Progenitor cell of endocrine pancreas (in vitro differentiated cells): ENCODE measurements around the gene C20orf144. TPM values are rescaled to one million over a fixed set of nuclear protein-coding genes. Genes with fewer than 3 reads are reported as not detected.

ENCODE experiments used
- DNase-seq: peaks from one replicate; pipeline ENCODE4 v3.0.0; 2021; ENCODE audit warnings: low spot score; ENCODE audit not compliant: unreplicated experiment
- H3K27ac Mint-ChIP-seq: 2 replicates; pipeline ENCODE4 v1.8.0; 2021; ENCODE audit warnings: mild to moderate bottlenecking, moderate library complexity, mixed read lengths
- H3K27me3 Mint-ChIP-seq: 2 replicates; pipeline ENCODE4 v1.8.0; 2021; ENCODE audit warnings: mixed read lengths
- H3K36me3 Mint-ChIP-seq: 2 replicates; pipeline ENCODE4 v1.8.0; 2022; ENCODE audit warnings: mixed read lengths; ENCODE audit not compliant: insufficient read depth
- H3K4me1 Mint-ChIP-seq: 2 replicates; pipeline ENCODE4 v1.8.0; 2021; ENCODE audit warnings: low read depth, mixed read lengths
- H3K4me3 Mint-ChIP-seq: 2 replicates; pipeline ENCODE4 v1.8.0; 2021; ENCODE audit warnings: low read depth, mild to moderate bottlenecking, moderate library complexity, mixed read lengths
- H3K9me3 Mint-ChIP-seq: 2 replicates; pipeline ENCODE4 v1.8.0; 2021; ENCODE audit warnings: low read depth, mixed read lengths
- total RNA-seq: library from RNA; stranded (reverse); gene quantifications from 2 replicates; pipeline ENCODE4 v1.2.1, GENCODE V29; 2021
- TF ChIP-seq, protein P1 (sequence below): fragments of 200-600 bp; sonication (generic); IDR thresholded peaks from one replicate; pipeline ENCODE4 v1.5.0; 2021; ENCODE audit warnings: antibody characterized with exemption, mild to moderate bottlenecking; ENCODE audit not compliant: unreplicated experiment

C20orf144 gene
- total RNA-seq, 1 donor from 2014 or later = not detected

DNA sequence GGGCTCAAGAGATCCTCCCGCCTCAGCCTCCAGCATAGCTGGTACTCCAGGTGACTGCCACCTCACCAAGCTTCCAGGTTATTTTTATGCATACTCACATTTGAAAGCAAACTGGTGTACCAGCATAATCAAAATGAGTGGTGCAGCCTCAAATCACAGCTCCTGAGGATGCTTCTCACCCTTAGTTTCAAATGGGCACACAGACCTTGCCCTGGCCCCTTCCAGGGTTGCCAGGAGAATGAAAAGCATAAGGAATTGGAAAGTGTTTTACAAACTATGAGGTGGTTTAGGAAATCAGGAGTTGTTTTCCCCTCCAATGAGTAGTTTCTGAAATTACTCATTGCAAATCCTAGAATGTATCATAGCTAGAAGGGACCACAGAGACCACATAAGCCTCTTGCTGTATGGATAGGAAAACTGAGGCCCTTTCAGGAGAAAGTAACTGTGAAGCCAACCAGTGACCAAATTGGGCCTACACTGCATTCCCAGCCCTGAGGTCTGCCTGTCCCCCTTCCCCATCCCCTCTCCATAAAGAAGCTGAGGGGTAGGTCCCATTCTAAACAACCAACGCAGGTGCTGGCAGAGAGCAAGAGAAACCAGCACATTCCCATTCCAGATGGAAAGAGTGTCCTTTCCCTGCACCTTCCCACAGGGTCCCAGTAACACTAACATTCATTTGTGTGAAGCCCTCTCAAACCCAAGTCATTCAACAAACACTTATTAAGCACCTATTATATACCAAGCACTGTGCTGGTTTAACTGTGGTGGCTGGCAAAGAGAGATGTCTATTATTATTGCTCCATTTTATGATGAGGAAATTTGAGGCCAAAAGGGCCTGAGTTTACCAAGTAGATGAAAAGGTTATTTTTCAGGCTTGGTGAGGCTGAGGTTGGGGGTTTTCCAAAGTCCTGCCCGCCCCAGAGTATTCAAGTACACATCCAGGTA, 26.1 kb downstream of the C20orf144 start:
- Mint-ChIP-seq H3K27me3 (no peaks in the 10 kb centered on the region), H3K9me3 (no peaks in the 10 kb centered on the region), H3K36me3 (peaks cover 2% of the 10 kb centered on the region), H3K4me1 (peaks cover 17% of the 10 kb centered on the region), H3K27ac (peak overlapping the region; percentile 56), H3K4me3 (no peak overlapping the region)
- no peak for DNase-seq
- TF ChIP-seq, protein P1, sequence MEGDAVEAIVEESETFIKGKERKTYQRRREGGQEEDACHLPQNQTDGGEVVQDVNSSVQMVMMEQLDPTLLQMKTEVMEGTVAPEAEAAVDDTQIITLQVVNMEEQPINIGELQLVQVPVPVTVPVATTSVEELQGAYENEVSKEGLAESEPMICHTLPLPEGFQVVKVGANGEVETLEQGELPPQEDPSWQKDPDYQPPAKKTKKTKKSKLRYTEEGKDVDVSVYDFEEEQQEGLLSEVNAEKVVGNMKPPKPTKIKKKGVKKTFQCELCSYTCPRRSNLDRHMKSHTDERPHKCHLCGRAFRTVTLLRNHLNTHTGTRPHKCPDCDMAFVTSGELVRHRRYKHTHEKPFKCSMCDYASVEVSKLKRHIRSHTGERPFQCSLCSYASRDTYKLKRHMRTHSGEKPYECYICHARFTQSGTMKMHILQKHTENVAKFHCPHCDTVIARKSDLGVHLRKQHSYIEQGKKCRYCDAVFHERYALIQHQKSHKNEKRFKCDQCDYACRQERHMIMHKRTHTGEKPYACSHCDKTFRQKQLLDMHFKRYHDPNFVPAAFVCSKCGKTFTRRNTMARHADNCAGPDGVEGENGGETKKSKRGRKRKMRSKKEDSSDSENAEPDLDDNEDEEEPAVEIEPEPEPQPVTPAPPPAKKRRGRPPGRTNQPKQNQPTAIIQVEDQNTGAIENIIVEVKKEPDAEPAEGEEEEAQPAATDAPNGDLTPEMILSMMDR = no peak

DNA sequence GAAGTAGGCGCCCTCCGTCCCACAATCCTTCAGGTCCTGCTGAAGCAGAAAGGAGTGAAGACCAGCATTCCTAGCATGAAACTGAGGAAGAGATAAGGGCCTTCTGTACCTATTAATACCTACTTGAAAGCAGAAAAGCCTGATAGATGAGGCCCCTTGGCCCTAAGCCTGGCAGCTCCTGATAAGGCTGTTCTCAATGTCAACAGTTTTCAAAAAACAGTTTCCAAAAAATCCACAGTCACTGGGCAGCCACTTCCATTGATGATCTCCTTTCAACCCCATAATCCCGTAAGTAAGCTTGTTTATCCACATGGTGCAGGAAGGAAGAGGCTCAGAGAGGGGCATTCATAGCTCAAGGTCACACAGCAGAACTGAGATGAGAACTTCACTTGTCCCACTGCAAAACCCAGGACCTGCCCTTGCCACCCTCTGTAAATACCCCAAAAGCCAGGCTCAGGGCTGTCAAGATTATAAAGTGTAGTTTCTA, 26.9 kb downstream of the C20orf144 start:
- Mint-ChIP-seq H3K27me3 (no peaks in the 10 kb centered on the region), H3K27ac (peak overlapping the region; percentile 31), H3K4me3 (no peak overlapping the region), H3K4me1 (peaks cover 17% of the 10 kb centered on the region), H3K36me3 (peaks cover 2% of the 10 kb centered on the region), H3K9me3 (no peaks in the 10 kb centered on the region)
- TF ChIP-seq, protein P1 = no peak
- no peak for DNase-seq

- TF ChIP-seq, protein P1 = no peak
- no peak overlapping the region for H3K4me3 Mint-ChIP-seq
- DNase-seq = no peak
- peaks cover 22% of the 10 kb centered on the region for H3K4me1 Mint-ChIP-seq
- H3K27me3 Mint-ChIP-seq = no peaks in the 10 kb centered on the region
- H3K27ac Mint-ChIP-seq = no peak overlapping the region
- peaks cover 2% of the 10 kb centered on the region for H3K36me3 Mint-ChIP-seq
- H3K9me3 Mint-ChIP-seq = no peaks in the 10 kb centered on the region
Measured at GRCh38 chr20:33689493-33689892, 27.4 kb downstream of the C20orf144 start.

DNA sequence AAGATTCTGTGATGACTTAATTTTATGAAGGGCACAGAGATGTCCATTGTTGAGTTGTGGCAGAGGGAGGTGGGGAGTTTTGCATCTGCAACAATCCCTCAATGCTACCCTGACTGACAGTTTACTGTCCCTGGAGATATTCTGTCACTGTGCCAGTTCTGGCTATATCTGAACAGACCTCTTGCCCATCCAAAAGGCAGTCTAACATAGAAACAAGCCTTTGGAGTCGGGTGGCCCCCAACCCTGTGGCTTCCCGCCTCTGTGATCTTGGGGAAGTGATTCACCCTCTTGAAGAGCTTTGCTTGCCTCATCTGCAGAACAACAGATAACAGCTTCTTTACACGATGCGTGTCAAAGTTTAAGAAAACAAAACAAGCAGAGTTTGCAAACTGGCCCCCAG, 27.8 kb downstream of the C20orf144 start:
- no peaks in the 10 kb centered on the region for H3K36me3 Mint-ChIP-seq
- TF ChIP-seq, protein P1 = no peak
- H3K4me3 Mint-ChIP-seq = no peak overlapping the region

GRCh38 chr20:33693289-33693688, 31.2 kb downstream of the C20orf144 start:
- Mint-ChIP-seq H3K36me3 (peaks cover 3% of the 10 kb centered on the region), H3K9me3 (no peaks in the 10 kb centered on the region), H3K4me3 (no peak overlapping the region), H3K27ac (no peak overlapping the region), H3K27me3 (no peaks in the 10 kb centered on the region), H3K4me1 (peaks cover 13% of the 10 kb centered on the region)
- no peak for DNase-seq
- TF ChIP-seq, protein P1 = no peak

More for the DNA sequence above, 27.8 kb downstream of the C20orf144 start:
- Mint-ChIP-seq H3K27ac (no peak overlapping the region), H3K9me3 (no peaks in the 10 kb centered on the region), H3K27me3 (no peaks in the 10 kb centered on the region), H3K4me1 (peaks cover 20% of the 10 kb centered on the region)
- DNase-seq = no peak
